PC-3 (cell line): ENCODE measurements around the gene RBM10. TPM values are rescaled to one million over a fixed set of nuclear protein-coding genes. Genes with fewer than 3 reads are reported as not detected.

Experiments used
- ATAC-seq: fragments of 200-7000 bp; cut with Tn5 transposase; 2 replicates; pipeline ENCODE4 v1.9.1; 2020; ENCODE audit warnings: mild to moderate bottlenecking, moderate library complexity
- BruUV-seq: library from RNA; stranded (reverse); fragments of 400-500 nt; replicated peaks from 2 replicates; lab custom pipeline; 2021; lab: Mats Ljungman, UMichigan
- CTCF ChIA-PET: fragments of 300-600 bp; sonication (Branson Sonifier 250); formaldehyde crosslinking; loops from one replicate; lab custom pipeline; 2022; ENCODE audit warnings: antibody characterized with exemption; lab: Charles Lee
- POLR2A ChIA-PET: fragments of 300-600 bp; sonication (Branson Sonifier 250); formaldehyde crosslinking; loops from one replicate; lab custom pipeline; 2022; ENCODE audit warnings: antibody characterized with exemption; ENCODE audit not compliant: unreplicated experiment; lab: Charles Lee
- DNase-seq: peaks from one replicate; pipeline ENCODE4 v3.0.0-alpha.2; 2015
- H2AFZ ChIP-seq: fragments of 300-600 bp; sonication (generic); 2 replicates; pipeline ENCODE4 v1.6.0; 2016; ENCODE audit warnings: antibody characterized with exemption, low read length
- H3F3A ChIP-seq: fragments of 300-600 bp; sonication (generic); one replicate; pipeline ENCODE4 v1.6.0; 2017; ENCODE audit warnings: antibody characterized with exemption, low read length, control low read depth, mild to moderate bottlenecking; ENCODE audit not compliant: unreplicated experiment
- H3K27ac ChIP-seq: fragments of 300-600 bp; sonication (generic); 2 replicates; pipeline ENCODE4 v1.5.1; 2016; ENCODE audit warnings: mild to moderate bottlenecking, low read length
- H3K27me3 ChIP-seq: fragments of 300-600 bp; sonication (generic); 2 replicates; pipeline ENCODE4 v1.6.1; 2016; ENCODE audit warnings: low read length, mixed read lengths
- H3K36me3 ChIP-seq: fragments of 300-600 bp; sonication (generic); 2 replicates; pipeline ENCODE4 v1.6.1; 2016; ENCODE audit warnings: low read depth, mixed run types, low read length, mixed read lengths
- H3K4me1 ChIP-seq: fragments of 300-600 bp; sonication (generic); 2 replicates; pipeline ENCODE4 v1.5.1; 2016; ENCODE audit warnings: low read length; ENCODE audit not compliant: insufficient read depth
- H3K4me2 ChIP-seq: fragments of 300-600 bp; sonication (generic); 2 replicates; pipeline ENCODE4 v1.6.0; 2016; ENCODE audit warnings: low read length
- H3K4me3 ChIP-seq: fragments of 300-600 bp; sonication (generic); 2 replicates; pipeline ENCODE4 v1.5.1; 2016; ENCODE audit warnings: mild to moderate bottlenecking, low read length, mixed read lengths
- H3K79me2 ChIP-seq: fragments of 300-600 bp; sonication (generic); 2 replicates; pipeline ENCODE4 v1.6.1; 2017; ENCODE audit warnings: low read length, mixed read lengths
- H3K9ac ChIP-seq: fragments of 300-600 bp; sonication (generic); 2 replicates; pipeline ENCODE4 v1.6.0; 2016; ENCODE audit warnings: mild to moderate bottlenecking, low read length
- H3K9me2 ChIP-seq: fragments of 300-600 bp; sonication (generic); replicated peaks from 2 replicates; pipeline ENCODE4 v1.6.1; 2016; ENCODE audit warnings: mixed run types, low read length, mixed read lengths
- H3K9me3 ChIP-seq: fragments of 300-600 bp; sonication (generic); 2 replicates; pipeline ENCODE4 v1.6.1; 2016; ENCODE audit warnings: low read length, mixed read lengths
- H4K20me1 ChIP-seq: fragments of 300-600 bp; sonication (generic); 2 replicates; pipeline ENCODE4 v1.6.1; 2016; ENCODE audit warnings: low read length, mixed read lengths
- EZH2 ChIP-seq: fragments of 300-600 bp; sonication (generic); IDR thresholded peaks from one replicate; pipeline ENCODE4 v1.6.1; 2017; ENCODE audit warnings: antibody characterized with exemption, mild to moderate bottlenecking, low read length; ENCODE audit not compliant: unreplicated experiment
- EZH2phosphoT487 ChIP-seq: fragments of 300-600 bp; sonication (generic); IDR thresholded peaks from 2 replicates; pipeline ENCODE4 v1.6.1; 2018; ENCODE audit warnings: mild to moderate bottlenecking, antibody characterized with exemption, low read length, borderline replicate concordance
- intact Hi-C: fragments of 100-400 bp; cut with micrococcal nuclease; formaldehyde crosslinking; loops from 2 replicates; pipeline ENCODE4 v1.9.0; 2023
- total RNA-seq: library from RNA; depleted of rRNA; stranded (reverse); fragments of >200 nt; gene quantifications from 2 replicates; pipeline ENCODE4 v1.2.3, GENCODE V29; 2014
- TF ChIP-seq, protein P1 (sequence below): fragments of 300-600 bp; sonication (generic); conservative IDR thresholded peaks from 2 replicates; pipeline ENCODE4 v1.5.1; 2017; ENCODE audit warnings: antibody characterized with exemption, low read depth, mild to moderate bottlenecking, low read length

The RBM10 gene
- total RNA-seq, 1 experiment from 2014 or later, result 71.5 TPM

- POLR2A ChIA-PET, result no interaction called here
- Histone ChIP-seq H2AFZ (no peak overlapping the region), H3K36me3 (peaks cover 15% of the 10 kb centered on the region; the same call in 1 of the 2 replicates), H3K9me3 (no peaks in the 10 kb centered on the region), H3K4me3 (no peak overlapping the region), H3K9me2 (no peaks in the 10 kb centered on the region), H3K27ac (no peak overlapping the region), H4K20me1 (no peaks in the 10 kb centered on the region), H3K4me2 (no peak overlapping the region), H3K9ac (no peak overlapping the region), H3F3A (no peaks in the 10 kb centered on the region), H3K79me2 (no peaks in the 10 kb centered on the region), H3K4me1 (peaks cover 4% of the 10 kb centered on the region; the same call in 1 of the 2 replicates), H3K27me3 (no peaks in the 10 kb centered on the region)
- intact Hi-C loops, result no loop called here
- CTCF ChIA-PET, result no interaction called here
- TF ChIP-seq, protein P1, sequence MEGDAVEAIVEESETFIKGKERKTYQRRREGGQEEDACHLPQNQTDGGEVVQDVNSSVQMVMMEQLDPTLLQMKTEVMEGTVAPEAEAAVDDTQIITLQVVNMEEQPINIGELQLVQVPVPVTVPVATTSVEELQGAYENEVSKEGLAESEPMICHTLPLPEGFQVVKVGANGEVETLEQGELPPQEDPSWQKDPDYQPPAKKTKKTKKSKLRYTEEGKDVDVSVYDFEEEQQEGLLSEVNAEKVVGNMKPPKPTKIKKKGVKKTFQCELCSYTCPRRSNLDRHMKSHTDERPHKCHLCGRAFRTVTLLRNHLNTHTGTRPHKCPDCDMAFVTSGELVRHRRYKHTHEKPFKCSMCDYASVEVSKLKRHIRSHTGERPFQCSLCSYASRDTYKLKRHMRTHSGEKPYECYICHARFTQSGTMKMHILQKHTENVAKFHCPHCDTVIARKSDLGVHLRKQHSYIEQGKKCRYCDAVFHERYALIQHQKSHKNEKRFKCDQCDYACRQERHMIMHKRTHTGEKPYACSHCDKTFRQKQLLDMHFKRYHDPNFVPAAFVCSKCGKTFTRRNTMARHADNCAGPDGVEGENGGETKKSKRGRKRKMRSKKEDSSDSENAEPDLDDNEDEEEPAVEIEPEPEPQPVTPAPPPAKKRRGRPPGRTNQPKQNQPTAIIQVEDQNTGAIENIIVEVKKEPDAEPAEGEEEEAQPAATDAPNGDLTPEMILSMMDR, result no peak
- no peak for TF ChIP-seq EZH2
- no peak for TF ChIP-seq EZH2phosphoT487
- DNase-seq, result no peak
- no TSS peak for BruUV-seq
- ATAC-seq, result no peak
Observed at GRCh38 chrX:47176101-47176740, 31.2 kb downstream of the RBM10 start.

DNA sequence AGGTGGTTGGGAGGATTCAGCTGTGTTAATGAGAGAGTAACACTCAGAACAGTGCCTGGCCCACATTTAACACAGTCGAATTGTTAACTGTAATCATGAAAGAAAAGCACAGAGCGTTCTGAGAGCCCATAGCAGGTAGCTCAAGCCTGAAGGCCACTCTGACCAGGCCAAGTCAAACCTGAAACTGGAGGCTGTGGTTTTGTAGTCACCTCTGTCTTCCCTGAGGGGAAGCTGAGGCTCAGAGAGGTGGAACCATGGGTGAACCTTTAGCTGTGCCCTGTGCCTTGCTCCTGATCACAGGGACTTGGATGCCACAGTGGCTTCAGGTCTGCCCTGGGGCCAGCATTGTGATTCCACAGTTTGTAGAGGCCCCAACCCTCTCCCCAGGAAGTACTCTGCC is 32.1 kb downstream of the RBM10 start:
- CTCF ChIA-PET, result no interaction called here
- H4K20me1 ChIP-seq, result no peaks in the 10 kb centered on the region
- ATAC-seq (no peak), DNase-seq (no peak)
- TF ChIP-seq EZH2 (no peak), EZH2phosphoT487 (no peak)
- TF ChIP-seq, protein P1, result no peak
- POLR2A ChIA-PET, result no interaction called here
- no peak overlapping the region for H3K27ac ChIP-seq
- no peak overlapping the region for H3K4me3 ChIP-seq
- no peaks in the 10 kb centered on the region for H3K27me3 ChIP-seq
- no peak overlapping the region for H2AFZ ChIP-seq
- no peaks in the 10 kb centered on the region for H3K9me3 ChIP-seq
- H3F3A ChIP-seq, result no peaks in the 10 kb centered on the region
- peaks cover 4% of the 10 kb centered on the region; the same call in 1 of the 2 replicates for H3K4me1 ChIP-seq
- BruUV-seq, result no TSS peak
- no peaks in the 10 kb centered on the region for H3K79me2 ChIP-seq
- no peak overlapping the region for H3K9ac ChIP-seq
- H3K36me3 ChIP-seq, result peaks cover 19% of the 10 kb centered on the region; the same call in 1 of the 2 replicates
- no peaks in the 10 kb centered on the region for H3K9me2 ChIP-seq
- no peak overlapping the region for H3K4me2 ChIP-seq
- intact Hi-C loops, result no loop called here

DNA sequence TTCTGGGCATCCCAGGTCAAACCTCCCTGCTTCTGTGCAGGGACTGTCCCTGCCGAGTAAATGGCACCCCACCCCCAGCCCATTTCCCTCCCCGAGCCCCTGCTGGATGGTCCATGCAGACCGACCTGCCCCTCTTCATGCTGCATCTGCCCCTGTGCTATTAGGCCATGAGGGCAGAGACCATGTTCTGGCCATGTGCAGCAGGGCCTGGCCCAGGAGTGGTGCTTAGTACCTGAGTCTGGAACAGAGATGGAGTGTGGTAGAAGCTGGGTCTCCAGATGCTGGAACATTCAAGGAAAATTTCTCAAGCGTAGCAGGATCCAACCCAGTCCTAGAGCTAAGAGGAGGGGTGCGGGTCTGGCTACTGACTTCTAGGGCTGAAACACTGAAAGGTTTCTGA is 33.3 kb downstream of the RBM10 start:
- CTCF ChIA-PET, result no interaction called here
- no TSS peak for BruUV-seq
- ATAC-seq, result no peak

More for the DNA sequence above, 33.3 kb downstream of the RBM10 start:
- no peak for DNase-seq
- Histone ChIP-seq H3K9me3 (no peaks in the 10 kb centered on the region), H3K79me2 (no peaks in the 10 kb centered on the region), H3K36me3 (peaks cover 19% of the 10 kb centered on the region; the same call in 1 of the 2 replicates), H3K27ac (no peak overlapping the region), H3F3A (no peaks in the 10 kb centered on the region), H3K4me1 (peaks cover 4% of the 10 kb centered on the region; the same call in 1 of the 2 replicates), H3K9ac (no peak overlapping the region), H4K20me1 (no peaks in the 10 kb centered on the region), H3K4me2 (no peak overlapping the region), H3K9me2 (no peaks in the 10 kb centered on the region), H2AFZ (no peak overlapping the region), H3K27me3 (no peaks in the 10 kb centered on the region), H3K4me3 (no peak overlapping the region)
- TF ChIP-seq EZH2, result no peak
- TF ChIP-seq, protein P1, result no peak
- no peak for TF ChIP-seq EZH2phosphoT487
- intact Hi-C loops, result no loop called here
- POLR2A ChIA-PET, result no interaction called here
